Activated CD8-positive, alpha-beta memory T cell treated with anti-CD3 and anti-CD28 coated beads for 48 hours (primary cell): ENCODE measurements around the gene ABHD17A.

ENCODE experiments used
- DNase-seq, 3 experiments: peaks; one replicate each; pipeline ENCODE4 v3.0.0-alpha.2; 2020; ENCODE audit warnings: low read depth in 2 of 3, low spot score in 2 of 3

Gene ABHD17A

GRCh38 chr19:1841209-1841924 is 43.9 kb downstream of the ABHD17A start:
- DNase-seq, result no peak

- no peak for DNase-seq
Measured at GRCh38 chr19:1840541-1841115, 44.7 kb downstream of the ABHD17A start.

GRCh38 chr19:1839658-1840540 is 45.4 kb downstream of the ABHD17A start:
- DNase-seq, result no peak

GRCh38 chr19:1837625-1838105 is 47.6 kb downstream of the ABHD17A start:
- peak in 2 of 3 experiments; percentile 57 to 69 for DNase-seq

GRCh38 chr19:1837222-1837565 is 48.1 kb downstream of the ABHD17A start:
- no peak for DNase-seq

GRCh38 chr19:1836458-1837221 is 48.7 kb downstream of the ABHD17A start:
- DNase-seq, result no peak

GRCh38 chr19:1833540-1833939 is 51.8 kb downstream of the ABHD17A start:
- no peak for DNase-seq

GRCh38 chr19:1832046-1832663 is 53.1 kb downstream of the ABHD17A start:
- no peak for DNase-seq

GRCh38 chr19:1830978-1831377 is 54.3 kb downstream of the ABHD17A start:
- no peak for DNase-seq

- no peak for DNase-seq
Measured at GRCh38 chr19:1830568-1830967, 54.7 kb downstream of the ABHD17A start.

GRCh38 chr19:1829958-1830357 is 55.3 kb downstream of the ABHD17A start:
- no peak for DNase-seq

- no peak for DNase-seq
Measured at GRCh38 chr19:1828279-1829238, 56.7 kb downstream of the ABHD17A start.

- no peak for DNase-seq
Measured at GRCh38 chr19:1827566-1828278, 57.6 kb downstream of the ABHD17A start.
